ENCODE data around the gene FAM181B.

DNA sequence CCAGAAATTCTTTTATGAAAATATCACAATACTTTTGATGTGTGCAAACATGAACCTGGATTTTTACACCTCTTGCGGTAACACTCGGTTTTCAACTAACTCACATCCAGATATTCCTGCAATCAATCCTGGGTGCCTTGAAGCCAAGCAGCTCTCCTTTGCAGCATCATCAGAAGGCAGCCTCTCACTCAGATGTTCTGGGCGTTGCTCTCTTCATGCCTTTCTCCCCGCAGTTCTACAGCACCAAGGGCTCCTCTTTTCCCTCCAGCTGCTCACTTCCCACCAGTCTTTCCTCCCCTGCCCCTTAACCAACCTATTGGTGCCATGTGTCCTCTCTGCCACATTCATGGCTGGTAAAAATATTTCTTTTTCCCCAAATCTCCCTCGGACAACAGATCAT, 2.9 kb downstream of the FAM181B start:
- TF ChIP-seq, protein P1, sequence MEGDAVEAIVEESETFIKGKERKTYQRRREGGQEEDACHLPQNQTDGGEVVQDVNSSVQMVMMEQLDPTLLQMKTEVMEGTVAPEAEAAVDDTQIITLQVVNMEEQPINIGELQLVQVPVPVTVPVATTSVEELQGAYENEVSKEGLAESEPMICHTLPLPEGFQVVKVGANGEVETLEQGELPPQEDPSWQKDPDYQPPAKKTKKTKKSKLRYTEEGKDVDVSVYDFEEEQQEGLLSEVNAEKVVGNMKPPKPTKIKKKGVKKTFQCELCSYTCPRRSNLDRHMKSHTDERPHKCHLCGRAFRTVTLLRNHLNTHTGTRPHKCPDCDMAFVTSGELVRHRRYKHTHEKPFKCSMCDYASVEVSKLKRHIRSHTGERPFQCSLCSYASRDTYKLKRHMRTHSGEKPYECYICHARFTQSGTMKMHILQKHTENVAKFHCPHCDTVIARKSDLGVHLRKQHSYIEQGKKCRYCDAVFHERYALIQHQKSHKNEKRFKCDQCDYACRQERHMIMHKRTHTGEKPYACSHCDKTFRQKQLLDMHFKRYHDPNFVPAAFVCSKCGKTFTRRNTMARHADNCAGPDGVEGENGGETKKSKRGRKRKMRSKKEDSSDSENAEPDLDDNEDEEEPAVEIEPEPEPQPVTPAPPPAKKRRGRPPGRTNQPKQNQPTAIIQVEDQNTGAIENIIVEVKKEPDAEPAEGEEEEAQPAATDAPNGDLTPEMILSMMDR (IDR thresholded peaks at IDR 0.05): no peak
- TF ChIP-seq POLR2A (IDR thresholded peaks at IDR 0.05): no peak
